Fibroblast of peridontal ligament (primary cell): ENCODE results near the gene ABL1.
A peak's percentile ranks its signal among the peaks of the same experiment; 100 is the strongest.
"Not testable (repeated sequence)": the region's sequence is repeated elsewhere in the genome, so short reads cannot be mapped to it uniquely, and the experiment has no call there.

Source experiments
- DNase-seq: peaks from one replicate; pipeline ENCODE4 v3.0.0-alpha.2; 2010; ENCODE audit errors: extremely low read depth

Gene ABL1

GRCh38 chr9:130903194-130904069 lies 68.4 kb downstream of the ABL1 start:
- no peak for DNase-seq

- no peak for DNase-seq
Measured at GRCh38 chr9:130904070-130905044, 69.3 kb downstream of the ABL1 start.

- DNase-seq = no peak
Measured at GRCh38 chr9:130905125-130905901, 70.3 kb downstream of the ABL1 start.

- DNase-seq = no peak
Measured at GRCh38 chr9:130905902-130906734, 71.1 kb downstream of the ABL1 start.

- no peak for DNase-seq
Measured at GRCh38 chr9:130906735-130907416, 71.8 kb downstream of the ABL1 start.

GRCh38 chr9:130908146-130908877 lies 73.3 kb downstream of the ABL1 start:
- DNase-seq = no peak

- DNase-seq = no peak
Measured at GRCh38 chr9:130908878-130909355, 73.9 kb downstream of the ABL1 start.

GRCh38 chr9:130910041-130910440 lies 75.0 kb downstream of the ABL1 start:
- DNase-seq = not testable (repeated sequence)

GRCh38 chr9:130910670-130911069 lies 75.6 kb downstream of the ABL1 start:
- not testable (repeated sequence) for DNase-seq

- no peak for DNase-seq
Measured at GRCh38 chr9:130911254-130912049, 76.4 kb downstream of the ABL1 start.

- peak; percentile 75 for DNase-seq
Measured at GRCh38 chr9:130912932-130913598, 78.0 kb downstream of the ABL1 start.

- no peak for DNase-seq
Measured at GRCh38 chr9:130913599-130914416, 78.8 kb downstream of the ABL1 start.

- no peak for DNase-seq
Measured at GRCh38 chr9:130914417-130915095, 79.5 kb downstream of the ABL1 start.

- no peak for DNase-seq
Measured at GRCh38 chr9:130915096-130915447, 80.0 kb downstream of the ABL1 start.

GRCh38 chr9:130917168-130917960 lies 82.3 kb downstream of the ABL1 start:
- no peak for DNase-seq
